ENCODE measurements around the gene DKC1. TPM values are rescaled to one million over a fixed set of nuclear protein-coding genes. Genes with fewer than 3 reads are reported as not detected.

The DKC1 gene
- total and polyA plus RNA-seq, 2 of the 13 experiments (the other 11 are each of a cell fraction or from before 2014, with no cell fraction given): 61.6 to 102 TPM

DNA sequence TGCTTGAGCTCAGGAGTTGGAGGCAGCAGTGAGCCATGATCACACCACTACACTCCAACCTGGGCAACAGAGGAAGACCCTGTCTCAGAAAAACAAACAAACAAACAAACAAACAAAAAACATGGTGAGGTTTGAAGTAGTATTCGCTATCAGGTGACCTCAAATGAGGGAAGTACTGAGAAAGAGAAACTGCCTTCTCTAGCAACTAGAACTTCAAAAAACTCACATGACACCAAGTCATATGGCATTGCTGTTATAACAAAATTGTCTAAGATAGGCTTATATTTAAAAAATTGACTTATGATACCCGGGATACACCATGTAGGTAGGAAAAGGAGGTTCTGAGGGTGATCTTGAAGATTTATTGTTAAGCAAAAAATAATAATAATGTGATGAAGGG is 32.4 kb downstream of the DKC1 start:
- Histone ChIP-seq H4K20me1 (ENCODE audit: insufficient read depth, low read length) (no peaks in the 10 kb centered on the region), H3K79me2 (ENCODE audit: insufficient read depth, low read length) (no peaks in the 10 kb centered on the region), H3K9ac (ENCODE audit: insufficient read depth, low read depth, low read length) (no peak overlapping the region), H3K27me3 (ENCODE audit: control insufficient read depth in 1 of 2, insufficient read depth in 2 of 2, low read length in 2 of 2) (no peaks in the 10 kb centered on the region), H3K27ac (ENCODE audit: extremely low read length, insufficient read depth, low read length) (no peak overlapping the region), H3K4me2 (ENCODE audit: low read depth, low read length) (no peak overlapping the region), H3K4me3 (replicated peaks in 1 of 3; ENCODE audit: insufficient read depth in 1 of 3, low read depth in 2 of 3, low read length in 3 of 3) (no peak overlapping the region), H3K36me3 (replicated peaks in 1 of 2; ENCODE audit: control insufficient read depth in 1 of 2, insufficient read depth in 2 of 2, low read length in 2 of 2) (no peaks in the 10 kb centered on the region), H3K4me1 (ENCODE audit: insufficient read depth, low read length) (peaks cover 53% of the 10 kb centered on the region), H3K9me3 (ENCODE audit: low read length) (no peaks in the 10 kb centered on the region), H2AFZ (ENCODE audit: low read length) (no peak overlapping the region)
- intact Hi-C loops (cut with micrococcal nuclease; ENCODE audit: unreplicated experiment): no loop called here
- DNase-seq (ENCODE audit: low spot score) (no peak), ATAC-seq (no peak), FAIRE-seq (no peak)
- in situ Hi-C loops (cut with HindIII; ENCODE audit: extremely low pct_ligation_motif_present, low pct_unique_long_range_greater_than_20kb): no loop called here
- POLR2A ChIA-PET: no interaction called here
- 96% methylated on average over 2 of the region's 2 CpGs for WGBS (ENCODE audit: low lambda C conversion rate)
- CTCF ChIA-PET (ENCODE audit: low intra/inter-chr PET ratio, low total read pairs): no interaction called here
- no TSS peak for BruUV-seq (replicated peaks)
- TF ChIP-seq ZNF737 (CRISPR knock-in tag; IDR thresholded peaks at IDR 0.05; ENCODE audit: borderline replicate concordance) (no peak), USF2 (IDR thresholded peaks at IDR 0.05; ENCODE audit: low read depth, low read length) (no peak), USF2 (CRISPR knock-in tag; IDR thresholded peaks at IDR 0.05; ENCODE audit: borderline replicate concordance) (no peak), ZNF33A (CRISPR knock-in tag; IDR thresholded peaks at IDR 0.05; ENCODE audit: borderline replicate concordance) (no peak), RARA (CRISPR knock-in tag; IDR thresholded peaks at IDR 0.05) (no peak), ZNF704 (CRISPR knock-in tag; IDR thresholded peaks at IDR 0.05; ENCODE audit: borderline replicate concordance) (no peak), ZSCAN20 (CRISPR knock-in tag; IDR thresholded peaks at IDR 0.05; ENCODE audit: borderline replicate concordance) (no peak), PAX8 (CRISPR knock-in tag; IDR thresholded peaks at IDR 0.05; ENCODE audit: borderline replicate concordance) (no peak)
- TF ChIP-seq, protein P1, sequence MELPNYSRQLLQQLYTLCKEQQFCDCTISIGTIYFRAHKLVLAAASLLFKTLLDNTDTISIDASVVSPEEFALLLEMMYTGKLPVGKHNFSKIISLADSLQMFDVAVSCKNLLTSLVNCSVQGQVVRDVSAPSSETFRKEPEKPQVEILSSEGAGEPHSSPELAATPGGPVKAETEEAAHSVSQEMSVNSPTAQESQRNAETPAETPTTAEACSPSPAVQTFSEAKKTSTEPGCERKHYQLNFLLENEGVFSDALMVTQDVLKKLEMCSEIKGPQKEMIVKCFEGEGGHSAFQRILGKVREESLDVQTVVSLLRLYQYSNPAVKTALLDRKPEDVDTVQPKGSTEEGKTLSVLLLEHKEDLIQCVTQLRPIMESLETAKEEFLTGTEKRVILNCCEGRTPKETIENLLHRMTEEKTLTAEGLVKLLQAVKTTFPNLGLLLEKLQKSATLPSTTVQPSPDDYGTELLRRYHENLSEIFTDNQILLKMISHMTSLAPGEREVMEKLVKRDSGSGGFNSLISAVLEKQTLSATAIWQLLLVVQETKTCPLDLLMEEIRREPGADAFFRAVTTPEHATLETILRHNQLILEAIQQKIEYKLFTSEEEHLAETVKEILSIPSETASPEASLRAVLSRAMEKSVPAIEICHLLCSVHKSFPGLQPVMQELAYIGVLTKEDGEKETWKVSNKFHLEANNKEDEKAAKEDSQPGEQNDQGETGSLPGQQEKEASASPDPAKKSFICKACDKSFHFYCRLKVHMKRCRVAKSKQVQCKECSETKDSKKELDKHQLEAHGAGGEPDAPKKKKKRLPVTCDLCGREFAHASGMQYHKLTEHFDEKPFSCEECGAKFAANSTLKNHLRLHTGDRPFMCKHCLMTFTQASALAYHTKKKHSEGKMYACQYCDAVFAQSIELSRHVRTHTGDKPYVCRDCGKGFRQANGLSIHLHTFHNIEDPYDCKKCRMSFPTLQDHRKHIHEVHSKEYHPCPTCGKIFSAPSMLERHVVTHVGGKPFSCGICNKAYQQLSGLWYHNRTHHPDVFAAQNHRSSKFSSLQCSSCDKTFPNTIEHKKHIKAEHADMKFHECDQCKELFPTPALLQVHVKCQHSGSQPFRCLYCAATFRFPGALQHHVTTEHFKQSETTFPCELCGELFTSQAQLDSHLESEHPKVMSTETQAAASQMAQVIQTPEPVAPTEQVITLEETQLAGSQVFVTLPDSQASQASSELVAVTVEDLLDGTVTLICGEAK (IDR thresholded peaks at IDR 0.05): no peak
- TF ChIP-seq, protein P1 (CRISPR knock-in tag; IDR thresholded peaks at IDR 0.05): no peak
- TF ChIP-seq, protein P2, sequence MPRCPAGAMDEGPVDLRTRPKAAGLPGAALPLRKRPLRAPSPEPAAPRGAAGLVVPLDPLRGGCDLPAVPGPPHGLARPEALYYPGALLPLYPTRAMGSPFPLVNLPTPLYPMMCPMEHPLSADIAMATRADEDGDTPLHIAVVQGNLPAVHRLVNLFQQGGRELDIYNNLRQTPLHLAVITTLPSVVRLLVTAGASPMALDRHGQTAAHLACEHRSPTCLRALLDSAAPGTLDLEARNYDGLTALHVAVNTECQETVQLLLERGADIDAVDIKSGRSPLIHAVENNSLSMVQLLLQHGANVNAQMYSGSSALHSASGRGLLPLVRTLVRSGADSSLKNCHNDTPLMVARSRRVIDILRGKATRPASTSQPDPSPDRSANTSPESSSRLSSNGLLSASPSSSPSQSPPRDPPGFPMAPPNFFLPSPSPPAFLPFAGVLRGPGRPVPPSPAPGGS (CRISPR knock-in tag; IDR thresholded peaks at IDR 0.05): no peak

All from HepG2 (cell line).